K562 (cell line): ENCODE results near the gene SLC35B1. TPM values are rescaled to one million over a fixed set of nuclear protein-coding genes. Genes with fewer than 3 reads are reported as not detected.

ENCODE experiments used
- CBX2 ChIP-seq: fragments of 200-600 bp; sonication (generic); IDR thresholded peaks from one replicate; pipeline ENCODE4 v1.6.1; 2012; ENCODE audit warnings: mild to moderate bottlenecking, low read length, inconsistent platforms; ENCODE audit not compliant: insufficient read depth, poor library complexity, severe bottlenecking
- ETV1 ChIP-seq: fragments of 450-650 bp; conservative IDR thresholded peaks from 2 replicates; pipeline ENCODE4 v1.6.1; 2016; ENCODE audit warnings: missing genetic modification characterization, control low read depth, low read depth, missing compliant biosample characterization
- FUS ChIP-seq: fragments of 200-400 bp; formaldehyde crosslinking; optimal IDR thresholded peaks from 2 replicates; pipeline ENCODE3; 2017; ENCODE audit warnings: low read depth, low read length
- HDGF ChIP-seq: fragments of 450-650 bp; IDR thresholded peaks from 2 replicates; pipeline ENCODE4 v1.6.1; 2016
- NFIC ChIP-seq: fragments of 450-650 bp; IDR thresholded peaks from 2 replicates; pipeline ENCODE4 v1.6.1; 2017; ENCODE audit warnings: mild to moderate bottlenecking, inconsistent platforms
- PHTF2 ChIP-seq: fragments of 250-450 bp; sonication (Bioruptor Pico); IDR thresholded peaks from 2 replicates; pipeline ENCODE4 v1.5.0; 2021; ENCODE audit warnings: mild to moderate bottlenecking
- RBM14 ChIP-seq: fragments of 200-400 bp; formaldehyde crosslinking; IDR thresholded peaks from 2 replicates; pipeline ENCODE4 v1.6.1; 2018; ENCODE audit warnings: low read depth, mild to moderate bottlenecking, low read length, moderate library complexity, borderline replicate concordance; ENCODE audit not compliant: insufficient read depth
- TGIF2 ChIP-seq: sonication (generic); formaldehyde crosslinking; IDR thresholded peaks from 2 replicates; pipeline ENCODE4 v1.8.1; 2022; ENCODE audit warnings: mild to moderate bottlenecking, missing genetic modification reagents, moderate library complexity
- ZBTB17 ChIP-seq: fragments of 450-650 bp; formaldehyde crosslinking; IDR thresholded peaks from 2 replicates; pipeline ENCODE4 v1.4.0; 2020; ENCODE audit warnings: mild to moderate bottlenecking
- ZEB2 ChIP-seq: fragments of 450-650 bp; IDR thresholded peaks from 2 replicates; pipeline ENCODE4 v1.6.1; 2016
- ZNF57 ChIP-seq: fragments of 450-650 bp; formaldehyde crosslinking; IDR thresholded peaks from 2 replicates; pipeline ENCODE4 v1.4.0; 2020; ENCODE audit warnings: mild to moderate bottlenecking, moderate library complexity
- polyA plus RNA-seq, 8 experiments: library from polyadenylated mRNA; depleted of rRNA in 4 of 8; stranded (reverse) in 5 of 8; unstranded in 3 of 8; fragments of >200 nt; fragmentation: Nextera tagmentation in 2 of 8; fragmentation: Illumina TruSeq in 1 of 8; extraction: Ambion mirVana in 2 of 8; extraction: Trizol in 1 of 8; gene quantifications; 2 replicates each; pipeline versions ENCODE4 v1.2.1 to v1.2.3, GENCODE V29; 2011 to 2014; ENCODE audit warnings: inconsistent platforms in 1 of 8, missing spikeins in 1 of 8
- total RNA-seq, 7 experiments: library from RNA; depleted of rRNA in 6 of 7; stranded (reverse); fragments of >200 nt in 6 of 7; fragmentation: Illumina TruSeq in 2 of 7; extraction: Trizol in 2 of 7; gene quantifications; 2 replicates each; pipeline versions ENCODE4 v1.2.1 to v1.2.3, GENCODE V29; 2011 to 2021; ENCODE audit warnings: low replicate concordance in 1 of 7
- TF ChIP-seq, protein P1 (sequence below): sonication (generic); formaldehyde crosslinking; IDR thresholded peaks from 2 replicates; pipeline ENCODE4 v1.5.0; 2020; ENCODE audit warnings: missing genetic modification reagents
- TF ChIP-seq, protein P2 (sequence below): fragments of 450-650 bp; formaldehyde crosslinking; IDR thresholded peaks from 2 replicates; pipeline ENCODE4 v1.4.0; 2020; ENCODE audit warnings: mild to moderate bottlenecking, moderate library complexity
- TF ChIP-seq, protein P3 (sequence below): fragments of 450-650 bp; IDR thresholded peaks from 2 replicates; pipeline ENCODE4 v1.7.0; 2016; ENCODE audit warnings: borderline replicate concordance
- TF ChIP-seq, protein P4 (sequence below), 2 experiments: IDR thresholded peaks in 1 of 2; conservative IDR thresholded peaks in 1 of 2; 2 replicates each; pipeline ENCODE4 v1.6.1; 2016; ENCODE audit warnings: low read depth in 2 of 2, mild to moderate bottlenecking in 1 of 2, missing compliant biosample characterization in 1 of 2, missing genetic modification characterization in 1 of 2, moderate library complexity in 1 of 2
- TF ChIP-seq, protein P5 (sequence below): IDR thresholded peaks from 3 replicates; pipeline ENCODE4 v1.6.1; 2011; ENCODE audit warnings: borderline replicate concordance, mild to moderate bottlenecking, moderate library complexity; ENCODE audit not compliant: insufficient read length; ENCODE audit errors: extremely low read depth

The SLC35B1 gene
- total and polyA plus RNA-seq, 9 of the 15 experiments (the other 6 are each of a cell fraction or from before 2014, with no cell fraction given), result 51.4 to 87.9 (median 66.3) TPM

DNA sequence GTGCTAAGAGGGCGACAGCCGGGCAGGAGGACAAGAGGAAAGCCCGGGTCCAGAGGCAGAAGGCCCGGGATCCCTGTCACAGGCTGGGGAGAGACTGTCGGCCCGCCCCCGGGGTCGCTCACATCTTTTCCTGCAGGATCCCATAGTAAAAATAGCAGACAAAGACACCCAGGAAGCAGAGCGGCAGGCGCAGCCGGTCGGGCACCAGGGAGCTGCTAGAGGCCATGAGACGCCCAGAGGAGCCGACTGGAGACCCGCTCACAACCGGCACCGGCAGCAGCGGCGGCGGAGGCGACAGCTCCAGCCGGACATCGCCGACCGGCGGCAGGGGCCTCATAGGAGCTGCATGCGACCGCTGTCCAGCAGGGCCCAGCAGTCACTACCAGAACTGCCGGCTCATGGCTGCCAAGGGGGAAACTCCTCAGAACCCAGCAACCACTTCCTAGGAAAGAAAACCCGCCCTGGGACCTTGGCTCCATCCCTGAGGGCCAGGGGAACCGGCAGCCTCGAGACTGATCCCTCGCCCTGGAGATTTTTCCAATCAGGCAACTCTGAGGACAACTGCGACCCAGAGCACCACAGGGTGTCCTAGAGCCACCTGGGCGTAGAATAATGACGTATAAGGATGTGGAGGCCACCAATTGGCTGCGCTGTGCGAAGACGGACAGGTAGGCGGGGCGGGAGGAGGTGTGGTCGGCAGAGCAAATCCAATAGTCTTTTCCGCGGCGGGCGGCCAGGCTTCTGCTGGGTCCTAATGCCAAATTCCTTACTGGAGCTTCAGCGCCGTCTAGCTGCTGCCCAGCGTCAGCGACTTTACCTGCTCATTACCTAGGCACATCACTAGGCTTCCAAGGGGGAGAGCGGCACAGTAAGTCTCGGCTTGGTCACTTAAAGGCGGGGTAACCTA is at the start of gene SLC35B1 (continued):
- TF ChIP-seq CBX2 (no peak), ZEB2 (peak; percentile 72; the same call in 1 of the 2 replicates), NFIC (peak; percentile 54), RBM14 (no peak), ETV1 (0 out of 2 replicates have a peak, but pooled peaks have one; percentile 54), HDGF (no peak), ZBTB17 (no peak), PHTF2 (CRISPR knock-in tag) (0 out of 2 replicates have a peak, but pooled peaks have one; percentile 14), FUS (peak; percentile 30), ZNF57 (CRISPR knock-in tag) (no peak), TGIF2 (CRISPR knock-in tag) (no peak)
- TF ChIP-seq, protein P1, sequence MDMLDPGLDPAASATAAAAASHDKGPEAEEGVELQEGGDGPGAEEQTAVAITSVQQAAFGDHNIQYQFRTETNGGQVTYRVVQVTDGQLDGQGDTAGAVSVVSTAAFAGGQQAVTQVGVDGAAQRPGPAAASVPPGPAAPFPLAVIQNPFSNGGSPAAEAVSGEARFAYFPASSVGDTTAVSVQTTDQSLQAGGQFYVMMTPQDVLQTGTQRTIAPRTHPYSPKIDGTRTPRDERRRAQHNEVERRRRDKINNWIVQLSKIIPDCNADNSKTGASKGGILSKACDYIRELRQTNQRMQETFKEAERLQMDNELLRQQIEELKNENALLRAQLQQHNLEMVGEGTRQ (CRISPR knock-in tag), result no peak
- TF ChIP-seq, protein P2, sequence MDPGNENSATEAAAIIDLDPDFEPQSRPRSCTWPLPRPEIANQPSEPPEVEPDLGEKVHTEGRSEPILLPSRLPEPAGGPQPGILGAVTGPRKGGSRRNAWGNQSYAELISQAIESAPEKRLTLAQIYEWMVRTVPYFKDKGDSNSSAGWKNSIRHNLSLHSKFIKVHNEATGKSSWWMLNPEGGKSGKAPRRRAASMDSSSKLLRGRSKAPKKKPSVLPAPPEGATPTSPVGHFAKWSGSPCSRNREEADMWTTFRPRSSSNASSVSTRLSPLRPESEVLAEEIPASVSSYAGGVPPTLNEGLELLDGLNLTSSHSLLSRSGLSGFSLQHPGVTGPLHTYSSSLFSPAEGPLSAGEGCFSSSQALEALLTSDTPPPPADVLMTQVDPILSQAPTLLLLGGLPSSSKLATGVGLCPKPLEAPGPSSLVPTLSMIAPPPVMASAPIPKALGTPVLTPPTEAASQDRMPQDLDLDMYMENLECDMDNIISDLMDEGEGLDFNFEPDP, result no peak
- TF ChIP-seq, protein P3, sequence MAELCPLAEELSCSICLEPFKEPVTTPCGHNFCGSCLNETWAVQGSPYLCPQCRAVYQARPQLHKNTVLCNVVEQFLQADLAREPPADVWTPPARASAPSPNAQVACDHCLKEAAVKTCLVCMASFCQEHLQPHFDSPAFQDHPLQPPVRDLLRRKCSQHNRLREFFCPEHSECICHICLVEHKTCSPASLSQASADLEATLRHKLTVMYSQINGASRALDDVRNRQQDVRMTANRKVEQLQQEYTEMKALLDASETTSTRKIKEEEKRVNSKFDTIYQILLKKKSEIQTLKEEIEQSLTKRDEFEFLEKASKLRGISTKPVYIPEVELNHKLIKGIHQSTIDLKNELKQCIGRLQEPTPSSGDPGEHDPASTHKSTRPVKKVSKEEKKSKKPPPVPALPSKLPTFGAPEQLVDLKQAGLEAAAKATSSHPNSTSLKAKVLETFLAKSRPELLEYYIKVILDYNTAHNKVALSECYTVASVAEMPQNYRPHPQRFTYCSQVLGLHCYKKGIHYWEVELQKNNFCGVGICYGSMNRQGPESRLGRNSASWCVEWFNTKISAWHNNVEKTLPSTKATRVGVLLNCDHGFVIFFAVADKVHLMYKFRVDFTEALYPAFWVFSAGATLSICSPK, result no peak
- TF ChIP-seq, protein P4, sequence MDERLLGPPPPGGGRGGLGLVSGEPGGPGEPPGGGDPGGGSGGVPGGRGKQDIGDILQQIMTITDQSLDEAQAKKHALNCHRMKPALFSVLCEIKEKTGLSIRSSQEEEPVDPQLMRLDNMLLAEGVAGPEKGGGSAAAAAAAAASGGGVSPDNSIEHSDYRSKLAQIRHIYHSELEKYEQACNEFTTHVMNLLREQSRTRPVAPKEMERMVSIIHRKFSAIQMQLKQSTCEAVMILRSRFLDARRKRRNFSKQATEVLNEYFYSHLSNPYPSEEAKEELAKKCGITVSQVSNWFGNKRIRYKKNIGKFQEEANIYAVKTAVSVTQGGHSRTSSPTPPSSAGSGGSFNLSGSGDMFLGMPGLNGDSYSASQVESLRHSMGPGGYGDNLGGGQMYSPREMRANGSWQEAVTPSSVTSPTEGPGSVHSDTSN (CRISPR knock-in tag; IDR thresholded peaks at IDR 0.05; ENCODE audit: low read depth), result no peak
- TF ChIP-seq, protein P4 (tag; conservative IDR thresholded peaks at IDR 0.05; ENCODE audit: low read depth), result peak; percentile 94
- TF ChIP-seq, protein P5, sequence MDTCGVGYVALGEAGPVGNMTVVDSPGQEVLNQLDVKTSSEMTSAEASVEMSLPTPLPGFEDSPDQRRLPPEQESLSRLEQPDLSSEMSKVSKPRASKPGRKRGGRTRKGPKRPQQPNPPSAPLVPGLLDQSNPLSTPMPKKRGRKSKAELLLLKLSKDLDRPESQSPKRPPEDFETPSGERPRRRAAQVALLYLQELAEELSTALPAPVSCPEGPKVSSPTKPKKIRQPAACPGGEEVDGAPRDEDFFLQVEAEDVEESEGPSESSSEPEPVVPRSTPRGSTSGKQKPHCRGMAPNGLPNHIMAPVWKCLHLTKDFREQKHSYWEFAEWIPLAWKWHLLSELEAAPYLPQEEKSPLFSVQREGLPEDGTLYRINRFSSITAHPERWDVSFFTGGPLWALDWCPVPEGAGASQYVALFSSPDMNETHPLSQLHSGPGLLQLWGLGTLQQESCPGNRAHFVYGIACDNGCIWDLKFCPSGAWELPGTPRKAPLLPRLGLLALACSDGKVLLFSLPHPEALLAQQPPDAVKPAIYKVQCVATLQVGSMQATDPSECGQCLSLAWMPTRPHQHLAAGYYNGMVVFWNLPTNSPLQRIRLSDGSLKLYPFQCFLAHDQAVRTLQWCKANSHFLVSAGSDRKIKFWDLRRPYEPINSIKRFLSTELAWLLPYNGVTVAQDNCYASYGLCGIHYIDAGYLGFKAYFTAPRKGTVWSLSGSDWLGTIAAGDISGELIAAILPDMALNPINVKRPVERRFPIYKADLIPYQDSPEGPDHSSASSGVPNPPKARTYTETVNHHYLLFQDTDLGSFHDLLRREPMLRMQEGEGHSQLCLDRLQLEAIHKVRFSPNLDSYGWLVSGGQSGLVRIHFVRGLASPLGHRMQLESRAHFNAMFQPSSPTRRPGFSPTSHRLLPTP, result no peak
